ENCODE measurements around the gene CBY3. TPM values are rescaled to one million over a fixed set of nuclear protein-coding genes. Genes with fewer than 3 reads are reported as not detected.
A peak's percentile ranks its signal among the peaks of the same experiment; 100 is the strongest.

The CBY3 gene
- total and polyA plus RNA-seq, 2 of the 13 experiments (the other 11 are each of a cell fraction or from before 2014, with no cell fraction given) = not detected

DNA sequence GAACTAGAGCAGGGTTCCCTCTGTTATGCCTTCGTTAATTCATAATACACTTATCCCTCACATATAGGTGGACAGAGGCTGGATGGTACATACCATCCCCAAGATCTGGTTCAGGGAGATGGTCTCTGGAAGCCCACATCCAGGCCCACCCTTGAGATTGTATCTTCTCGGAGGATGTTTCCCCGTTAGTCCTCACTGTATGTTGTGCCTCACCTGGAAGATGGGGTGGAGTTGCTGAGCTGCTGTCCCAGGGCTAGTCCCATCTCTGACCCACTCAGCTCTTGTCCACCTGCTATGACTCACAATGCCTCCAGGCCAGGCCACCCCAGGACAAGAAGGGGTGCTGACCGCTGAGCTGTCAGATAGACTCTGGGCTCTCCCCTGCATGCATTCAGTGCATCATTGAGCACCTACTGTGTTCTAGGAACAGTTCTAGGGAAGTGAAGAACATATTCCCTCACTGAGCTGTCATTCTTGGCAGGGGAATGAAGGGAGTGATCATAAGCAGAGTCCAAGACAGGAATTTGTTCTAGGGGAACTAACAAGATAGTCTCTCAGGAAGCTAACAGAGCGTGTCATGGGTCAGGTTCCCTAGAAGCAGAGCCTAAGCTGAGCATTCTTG lies at the start of gene CBY3 (continued):
- TF ChIP-seq ZHX1 (CRISPR knock-in tag; IDR thresholded peaks at IDR 0.05; ENCODE audit: low read depth) (no peak), GABPA (IDR thresholded peaks at IDR 0.05; ENCODE audit: low read depth, low read length) (no peak), GABPA (CRISPR knock-in tag; IDR thresholded peaks at IDR 0.05; ENCODE audit: low read depth) (no peak), ZBTB10 (CRISPR knock-in tag; IDR thresholded peaks at IDR 0.05; ENCODE audit: borderline replicate concordance) (peak; percentile 44; the same call in 1 of the 2 replicates), ZNF768 (CRISPR knock-in tag; IDR thresholded peaks at IDR 0.05) (peak; percentile 70; the same call in 1 of the 2 replicates), POLR2G (IDR thresholded peaks at IDR 0.05; ENCODE audit: low read depth, low read length) (peak; percentile 20; the same call in 1 of the 2 replicates), ARID2 (CRISPR knock-in tag; IDR thresholded peaks at IDR 0.05; ENCODE audit: borderline replicate concordance) (peak; percentile 43; the same call in 1 of the 2 replicates), AKAP8 (CRISPR knock-in tag; IDR thresholded peaks at IDR 0.05) (no peak), ZNF747 (CRISPR knock-in tag; IDR thresholded peaks at IDR 0.05; ENCODE audit: borderline replicate concordance) (no peak), ZSCAN21 (CRISPR knock-in tag; IDR thresholded peaks at IDR 0.05; ENCODE audit: borderline replicate concordance) (0 out of 2 replicates have a peak, but pooled peaks have one; percentile 11), GPBP1L1 (CRISPR knock-in tag; IDR thresholded peaks at IDR 0.05) (no peak), ZFP91 (CRISPR knock-in tag; IDR thresholded peaks at IDR 0.05; ENCODE audit: borderline replicate concordance) (peak; percentile 37; the same call in 1 of the 2 replicates)
- TF ChIP-seq, protein P1, sequence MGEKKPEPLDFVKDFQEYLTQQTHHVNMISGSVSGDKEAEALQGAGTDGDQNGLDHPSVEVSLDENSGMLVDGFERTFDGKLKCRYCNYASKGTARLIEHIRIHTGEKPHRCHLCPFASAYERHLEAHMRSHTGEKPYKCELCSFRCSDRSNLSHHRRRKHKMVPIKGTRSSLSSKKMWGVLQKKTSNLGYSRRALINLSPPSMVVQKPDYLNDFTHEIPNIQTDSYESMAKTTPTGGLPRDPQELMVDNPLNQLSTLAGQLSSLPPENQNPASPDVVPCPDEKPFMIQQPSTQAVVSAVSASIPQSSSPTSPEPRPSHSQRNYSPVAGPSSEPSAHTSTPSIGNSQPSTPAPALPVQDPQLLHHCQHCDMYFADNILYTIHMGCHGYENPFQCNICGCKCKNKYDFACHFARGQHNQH (CRISPR knock-in tag; IDR thresholded peaks at IDR 0.05) = no peak

All from HepG2 (cell line).